HG03064 (cell line): ENCODE measurements around the gene PRKAA2.
"Not testable (repeated sequence)": the region's sequence is repeated elsewhere in the genome, so short reads cannot be mapped to it uniquely, and the experiment has no call there.

ENCODE experiments used
- ATAC-seq: cut with Tn5 transposase; IDR thresholded peaks from one replicate; pipeline ENCODE4 v1.9.1; 2021; ENCODE audit warnings: low read depth; ENCODE audit not compliant: unreplicated experiment

The PRKAA2 gene

DNA sequence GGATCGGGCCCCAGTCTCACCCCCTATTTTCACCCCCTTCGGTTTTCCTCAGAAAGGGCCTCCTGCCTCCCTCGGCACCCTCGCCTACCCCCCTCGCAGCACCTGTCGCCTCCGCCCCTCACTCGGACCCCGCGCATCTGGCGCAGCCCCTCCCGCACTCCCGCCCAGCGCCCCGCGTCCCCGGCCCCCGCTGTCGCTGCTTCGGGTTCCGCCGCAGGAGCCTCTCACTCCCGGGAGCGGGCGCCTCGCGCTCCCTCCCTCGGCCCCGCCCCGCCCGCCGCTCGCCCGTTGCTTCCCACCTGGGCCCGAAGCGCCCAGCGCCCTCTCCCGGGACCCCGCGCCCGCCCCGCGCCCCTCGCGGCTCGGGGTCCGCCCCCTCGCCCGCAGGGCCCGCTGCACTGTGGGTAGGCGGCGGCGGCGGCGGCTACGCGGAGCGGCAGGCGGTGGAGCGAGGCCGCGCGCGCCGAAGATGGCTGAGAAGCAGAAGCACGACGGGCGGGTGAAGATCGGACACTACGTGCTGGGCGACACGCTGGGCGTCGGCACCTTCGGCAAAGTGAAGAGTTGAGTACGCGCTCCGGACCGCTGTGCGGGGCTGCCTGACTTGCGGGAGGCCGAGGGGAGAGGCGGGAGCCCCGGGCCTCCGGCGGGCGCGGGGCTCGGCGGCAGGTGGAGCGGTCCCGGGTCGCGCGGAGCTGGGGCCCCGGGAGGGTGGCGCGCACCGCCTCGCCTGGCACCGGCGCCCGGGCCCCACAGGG, at the start of gene PRKAA2:
PRKAA2 (plus strand) TSS at position 396 of the 758 bp plus-strand sequence; CDS start at position 470, 74 bp downstream.
- ATAC-seq: no peak

DNA sequence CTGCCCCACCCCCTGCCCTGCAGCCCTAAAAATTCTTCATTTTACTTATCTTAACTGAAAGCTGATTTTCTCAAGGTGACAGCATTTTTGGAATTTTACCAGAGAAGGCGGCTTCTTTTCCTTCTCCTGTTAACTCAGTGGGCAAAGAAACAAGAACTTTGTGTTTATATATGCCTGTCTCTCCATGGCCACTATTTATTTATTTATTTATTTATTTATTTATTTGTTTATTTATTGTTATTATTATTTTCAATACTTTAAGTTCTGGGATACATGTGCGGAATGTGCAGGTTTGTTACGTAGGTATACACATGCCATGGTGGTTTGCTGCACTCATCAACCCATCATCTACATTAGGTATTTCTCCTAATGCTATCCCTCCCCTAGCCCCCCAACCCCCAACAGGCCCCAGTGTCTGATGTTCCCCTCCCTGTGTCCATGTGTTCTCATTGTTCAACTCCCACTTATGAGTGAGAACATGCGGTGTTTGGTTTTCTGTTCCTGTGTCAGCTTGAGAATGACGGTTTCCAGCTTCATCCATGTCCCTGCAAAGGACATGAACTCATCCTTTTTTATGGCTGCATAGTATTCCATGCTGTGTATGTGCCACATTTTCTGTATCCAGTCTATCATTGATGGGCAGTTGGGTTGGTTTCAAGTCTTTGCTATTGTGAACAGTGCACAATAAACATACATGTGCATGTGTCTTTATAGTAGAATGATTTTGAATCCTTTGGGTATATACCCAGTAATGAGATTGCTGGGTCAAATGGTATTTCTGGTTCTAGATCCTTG, 49.5 kb upstream of the PRKAA2 start:
- not testable (repeated sequence) for ATAC-seq

DNA sequence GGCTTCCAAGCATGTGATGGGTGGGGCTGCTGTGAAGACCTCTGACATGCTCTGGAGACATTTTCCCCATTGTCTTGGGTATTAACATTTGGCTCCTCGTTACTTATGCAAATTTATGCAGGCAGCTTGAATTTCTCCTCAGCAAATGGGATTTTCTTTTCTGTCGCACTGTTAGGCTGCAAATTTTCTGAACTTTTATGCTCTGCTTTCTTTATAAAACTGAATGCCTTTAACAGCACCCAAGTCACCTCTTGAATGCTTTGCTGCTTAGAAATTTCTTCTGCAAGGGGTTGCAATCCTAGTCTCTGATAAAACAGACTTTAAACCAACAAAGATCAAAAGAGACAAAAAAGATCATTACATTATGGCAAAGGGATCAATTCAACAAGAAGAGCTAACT, 35.0 kb upstream of the PRKAA2 start:
- ATAC-seq: not testable (repeated sequence)

DNA sequence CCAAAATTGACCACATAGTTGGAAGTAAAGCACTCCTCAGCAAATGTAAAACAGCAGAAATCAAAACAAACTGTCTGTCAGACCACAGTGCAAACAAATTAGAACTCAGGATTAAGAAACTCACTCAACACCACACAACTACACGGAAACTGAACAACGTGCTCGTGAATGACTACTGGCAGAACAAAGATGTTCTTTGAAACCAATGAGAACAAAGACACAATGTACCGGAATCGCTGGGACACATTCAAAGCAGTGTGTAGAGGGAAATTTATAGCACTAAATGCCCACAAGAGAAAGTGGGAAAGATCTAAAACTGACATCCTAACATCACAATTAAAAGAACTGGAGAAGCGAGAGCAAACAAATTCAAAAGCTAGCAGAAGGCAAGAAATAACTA, 34.3 kb upstream of the PRKAA2 start:
- not testable (repeated sequence) for ATAC-seq

DNA sequence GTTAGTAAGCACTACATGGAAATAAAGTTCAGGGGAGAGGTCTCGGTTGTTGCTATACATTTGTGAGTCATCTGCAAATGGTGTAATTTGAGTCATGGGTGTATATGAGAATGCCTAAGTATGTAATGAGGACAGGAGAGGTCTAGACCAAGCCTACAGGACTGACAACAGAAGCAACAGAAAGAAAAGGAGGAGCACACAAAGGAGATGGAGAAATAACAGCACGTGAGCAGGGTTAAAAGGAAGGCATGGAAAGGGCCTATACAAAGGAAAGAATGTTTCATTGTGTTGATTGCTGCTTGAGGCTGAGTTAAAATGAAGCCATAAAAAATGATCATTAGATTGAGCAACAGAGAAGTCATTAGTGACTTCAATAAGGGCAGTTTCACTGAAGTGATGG, 28.0 kb upstream of the PRKAA2 start:
- no peak for ATAC-seq

DNA sequence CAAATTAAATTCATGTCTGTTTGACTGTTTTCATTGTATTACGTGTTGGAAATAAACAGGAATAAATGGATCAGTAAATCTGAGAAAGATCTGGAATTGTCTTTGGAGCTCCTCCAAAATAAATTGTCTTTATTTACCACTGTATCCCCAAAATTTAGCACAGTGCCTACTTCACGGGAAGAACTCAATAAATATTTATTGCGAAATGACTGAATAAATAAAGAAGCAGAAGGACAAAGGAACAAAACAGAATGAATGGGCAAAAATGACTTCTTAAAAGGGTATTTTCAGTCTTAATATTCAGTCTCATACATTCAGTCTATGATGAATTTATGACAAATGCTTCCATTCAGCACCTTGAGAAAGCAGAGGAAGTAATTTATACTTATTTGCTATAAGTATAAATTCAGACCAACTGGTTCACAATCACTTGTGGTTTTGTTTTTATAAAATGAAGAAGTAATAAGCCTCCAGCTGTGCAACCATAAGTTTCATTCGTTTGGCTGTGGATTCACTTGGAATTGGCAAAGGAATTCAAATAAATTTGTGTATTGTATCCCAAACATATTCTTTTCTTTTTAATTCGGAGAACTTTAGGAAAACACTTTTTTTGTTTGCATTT, 19.2 kb upstream of the PRKAA2 start:
- ATAC-seq: no peak

DNA sequence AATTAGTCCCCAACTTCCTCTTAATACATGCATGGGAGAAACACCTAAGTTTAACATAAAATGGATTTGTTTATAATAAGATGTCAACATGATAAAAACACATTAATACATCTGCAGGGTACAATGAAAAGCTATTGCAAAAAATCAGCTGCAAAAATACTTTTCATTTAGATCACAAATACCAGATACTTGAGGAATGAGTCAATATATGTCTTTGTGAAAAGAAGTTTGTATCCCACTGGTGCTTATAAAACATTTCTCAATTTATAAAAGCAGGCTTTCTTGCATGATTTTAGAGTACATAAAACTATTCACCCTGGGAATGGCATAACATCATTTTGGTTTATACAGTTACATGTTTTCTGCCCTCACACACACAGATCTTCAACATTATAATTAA, 18.6 kb upstream of the PRKAA2 start:
- no peak for ATAC-seq

DNA sequence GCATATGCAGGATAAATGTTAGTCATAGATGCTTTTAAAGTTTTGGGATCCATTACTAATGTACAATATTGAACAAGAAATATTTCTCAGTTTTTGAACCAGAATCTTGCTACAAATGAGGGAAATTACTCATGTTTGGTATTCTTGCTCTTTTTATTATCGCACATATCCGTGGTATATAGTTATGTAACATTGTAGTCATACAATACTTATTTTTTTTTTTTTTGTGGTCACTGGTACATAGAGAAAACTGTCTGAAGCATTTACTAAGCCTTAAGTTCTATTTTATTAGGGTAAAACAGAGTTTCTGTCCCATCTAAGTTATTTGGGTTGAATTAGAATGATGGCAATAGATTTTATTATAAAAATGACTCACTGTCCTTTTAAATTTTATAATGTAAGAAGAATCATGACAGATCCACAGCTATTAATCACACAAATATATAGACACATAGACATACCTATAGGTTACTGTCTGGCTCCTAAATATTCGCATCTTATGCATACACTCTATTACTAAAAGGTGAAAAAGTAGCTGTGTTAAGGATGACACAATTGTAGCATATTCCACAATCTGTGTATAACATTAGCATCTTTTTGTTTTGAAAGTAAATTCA, 18.0 kb upstream of the PRKAA2 start:
- no peak for ATAC-seq

DNA sequence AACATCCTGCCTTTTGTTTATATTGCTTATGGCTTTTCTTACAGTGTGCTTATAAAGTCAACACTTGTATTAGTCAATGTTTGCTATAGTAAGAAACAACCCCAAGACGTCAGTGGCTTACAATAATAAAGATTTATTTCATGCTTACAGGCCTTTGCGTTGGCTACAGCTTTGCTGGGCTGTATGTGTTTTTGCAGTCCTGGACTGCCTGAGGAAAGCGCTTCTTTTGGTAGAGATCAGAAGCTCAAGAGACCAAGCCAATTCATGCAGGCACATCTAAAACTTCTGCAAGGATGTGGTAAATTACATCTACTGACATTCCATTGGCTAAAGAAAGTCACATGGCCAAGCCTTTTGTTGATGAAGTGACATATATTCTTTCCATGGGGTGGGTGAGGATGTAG, 17.5 kb upstream of the PRKAA2 start:
- ATAC-seq: no peak

DNA sequence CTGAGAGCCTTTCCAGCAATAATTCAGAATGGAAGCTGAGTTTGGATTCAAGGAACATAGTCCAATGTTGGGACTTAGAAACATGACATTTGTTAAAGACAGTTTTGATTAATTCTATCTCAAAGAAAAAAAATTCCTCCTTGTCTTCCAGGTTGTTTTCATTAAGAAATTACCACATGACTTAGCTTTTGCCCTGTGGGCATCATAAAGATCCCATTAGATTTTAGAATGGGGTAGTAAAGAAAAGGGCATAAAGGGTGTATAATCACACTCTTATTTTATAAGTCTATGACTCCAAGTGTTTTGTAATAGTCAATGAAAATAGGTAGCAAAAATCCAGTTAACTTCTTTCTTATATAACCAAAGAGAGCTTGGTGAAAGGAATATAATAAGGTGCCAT, 14.3 kb upstream of the PRKAA2 start:
- ATAC-seq: no peak

DNA sequence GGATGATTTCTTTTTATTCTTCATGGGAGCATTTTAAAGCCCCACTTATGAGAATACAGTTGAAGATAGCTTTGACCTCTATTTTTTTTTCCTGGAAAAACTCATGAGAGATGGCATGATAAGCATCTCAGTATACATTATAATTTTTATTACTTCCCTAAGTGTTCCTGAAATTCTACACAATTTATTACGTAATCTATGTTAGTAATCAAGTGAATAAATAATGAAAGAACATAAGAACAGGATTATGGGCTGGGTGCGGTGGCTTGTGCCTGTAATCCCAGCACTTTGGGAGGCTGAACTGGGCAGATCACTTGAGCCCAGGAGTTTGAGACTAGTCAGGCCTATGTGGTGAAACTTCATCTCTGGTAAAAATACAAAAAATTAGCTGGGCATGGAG, 13.2 kb upstream of the PRKAA2 start:
- no peak for ATAC-seq

DNA sequence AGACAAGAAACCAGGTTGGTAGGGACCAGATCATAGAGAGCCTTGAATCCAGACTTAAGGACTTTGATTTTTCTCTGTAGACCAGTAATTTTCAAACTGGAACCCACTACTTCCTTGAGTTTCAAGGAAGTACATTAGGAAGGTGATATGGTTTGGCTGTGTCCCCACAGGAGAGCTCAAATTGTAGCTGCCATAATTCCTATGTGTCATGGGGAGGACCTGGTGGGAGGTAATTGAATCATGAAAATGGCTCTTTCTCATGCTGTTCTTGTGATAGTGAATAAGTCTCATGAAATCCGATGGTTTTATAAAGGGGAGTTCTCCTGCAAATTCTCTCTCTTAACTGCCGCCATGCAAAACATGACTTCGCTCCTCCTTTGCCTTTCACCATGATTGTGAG, 10.1 kb upstream of the PRKAA2 start:
- no peak for ATAC-seq

DNA sequence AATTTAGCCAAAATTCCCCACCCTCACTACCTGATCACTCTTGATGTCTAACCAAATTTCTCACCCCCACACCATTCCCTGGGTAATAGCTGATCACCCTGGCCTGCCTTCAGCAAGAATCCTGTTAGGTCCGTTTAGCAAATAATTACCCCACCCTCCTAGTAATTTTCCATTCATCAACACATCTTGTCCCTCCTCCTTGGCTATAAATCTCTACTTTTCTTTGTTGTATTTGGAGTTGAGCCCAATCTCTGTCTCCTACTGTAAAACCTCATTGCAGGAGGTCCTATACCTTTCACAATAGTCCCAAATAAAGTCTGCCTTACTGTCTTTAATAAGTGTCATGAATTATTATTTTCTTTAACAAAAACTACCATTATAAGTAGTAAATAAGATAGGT, 6.9 kb upstream of the PRKAA2 start:
- ATAC-seq: no peak

DNA sequence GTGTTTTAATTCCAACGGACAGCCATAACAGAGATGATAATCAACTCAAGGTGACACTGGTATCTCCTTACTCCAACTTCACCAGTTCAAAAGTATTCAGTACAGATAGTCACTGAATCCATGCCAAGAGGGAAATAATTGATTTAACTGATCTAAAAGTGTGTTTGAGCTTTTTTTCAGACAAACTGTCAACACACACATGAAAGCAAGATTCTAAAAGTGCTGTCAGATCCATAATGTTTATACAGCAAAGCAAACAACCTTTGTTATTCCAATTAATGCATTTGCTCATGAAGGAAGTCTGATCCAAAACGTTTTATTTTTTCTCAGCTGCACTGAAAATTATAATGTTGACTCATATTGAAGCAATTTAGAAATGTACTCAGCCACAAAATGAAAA, 5.9 kb upstream of the PRKAA2 start:
- ATAC-seq: no peak

DNA sequence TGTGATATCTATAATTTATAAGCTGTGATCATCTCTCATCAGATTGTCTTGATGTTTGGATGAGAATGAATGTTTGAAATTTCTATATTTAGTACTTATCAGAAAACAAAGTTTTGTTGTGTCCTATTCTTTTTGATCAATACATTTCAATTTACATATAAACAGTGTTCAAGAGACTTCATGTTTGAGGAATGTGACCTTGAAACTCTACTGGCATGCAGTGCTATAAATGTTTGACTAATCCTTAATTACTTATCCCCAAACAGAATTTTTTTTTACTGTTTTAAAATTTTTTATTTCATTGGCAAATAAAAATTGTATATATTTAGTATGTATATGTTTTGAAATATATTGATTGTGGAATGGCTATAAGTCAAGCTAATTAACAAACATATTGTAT, 1.5 kb upstream of the PRKAA2 start:
- ATAC-seq: no peak

DNA sequence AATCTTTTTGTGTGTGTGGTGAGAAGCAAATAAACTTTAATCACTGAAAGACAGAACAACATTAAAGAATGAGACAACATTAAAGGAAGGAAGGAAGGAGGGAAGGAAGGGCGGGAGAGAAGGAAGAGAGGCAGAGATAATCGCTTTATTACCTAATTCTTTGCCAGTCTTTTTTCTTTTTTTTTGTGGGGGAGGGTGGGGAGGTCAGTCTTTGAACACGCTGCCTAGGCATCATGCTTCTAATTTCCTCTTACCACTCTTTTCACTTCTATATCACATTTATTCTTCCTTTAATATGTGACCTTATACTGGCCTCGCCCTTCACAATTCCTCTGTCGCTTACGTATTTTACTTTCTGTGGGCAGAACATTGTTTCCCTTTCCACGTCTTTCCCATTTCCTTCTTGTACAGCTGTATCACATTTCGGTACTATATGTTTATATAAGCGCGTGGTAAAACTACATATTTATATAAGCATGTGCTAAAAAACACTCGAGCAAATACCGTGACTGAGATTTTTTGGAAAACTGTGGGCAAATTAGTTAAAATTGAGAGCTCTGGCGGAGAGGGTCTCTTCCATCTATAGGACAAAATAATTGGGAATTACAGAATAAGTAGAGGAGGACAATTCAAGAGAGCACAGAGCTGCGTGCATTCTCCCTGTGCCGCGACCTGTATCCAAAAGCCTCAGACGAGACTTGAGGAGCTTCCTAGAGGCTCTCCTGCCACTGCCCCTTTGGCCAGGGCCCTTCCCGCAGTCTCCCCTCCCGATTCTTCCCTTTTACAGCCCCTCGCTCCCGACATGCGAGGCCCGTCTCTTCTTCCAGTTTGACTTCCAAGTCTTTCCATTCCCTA, 823 bp upstream of the PRKAA2 start:
- no peak for ATAC-seq

DNA sequence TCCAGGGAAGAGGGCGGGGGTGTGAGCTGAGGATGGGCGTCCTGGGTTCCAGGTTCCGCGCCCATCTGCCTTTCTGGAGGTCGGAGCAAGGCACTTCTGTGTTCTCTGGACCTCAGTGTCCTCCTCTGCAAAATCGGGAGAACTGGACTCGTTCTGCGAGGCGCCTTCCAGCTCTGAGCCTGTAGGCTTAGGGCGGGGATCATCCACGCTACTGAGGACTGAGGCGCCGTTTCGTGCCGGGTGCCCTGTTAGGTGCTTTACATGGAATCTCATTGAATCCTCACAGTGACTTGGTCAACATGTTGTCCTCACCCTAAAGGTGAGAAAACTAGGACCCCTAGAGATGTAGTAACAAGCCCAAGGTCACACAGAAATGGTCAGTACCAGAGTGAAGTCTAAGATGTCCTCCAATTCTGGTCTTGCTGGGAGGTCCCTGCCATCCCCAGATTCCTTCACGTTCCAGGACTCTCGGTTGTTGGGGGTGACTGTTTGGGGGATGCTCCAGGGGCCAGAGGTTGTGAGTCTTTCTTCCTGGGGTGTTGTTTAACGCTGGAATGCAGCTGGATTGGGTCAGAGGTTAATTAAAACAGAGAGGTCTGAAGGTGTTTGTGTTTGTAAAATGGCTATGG, 677 bp downstream of the PRKAA2 start:
- no peak for ATAC-seq

DNA sequence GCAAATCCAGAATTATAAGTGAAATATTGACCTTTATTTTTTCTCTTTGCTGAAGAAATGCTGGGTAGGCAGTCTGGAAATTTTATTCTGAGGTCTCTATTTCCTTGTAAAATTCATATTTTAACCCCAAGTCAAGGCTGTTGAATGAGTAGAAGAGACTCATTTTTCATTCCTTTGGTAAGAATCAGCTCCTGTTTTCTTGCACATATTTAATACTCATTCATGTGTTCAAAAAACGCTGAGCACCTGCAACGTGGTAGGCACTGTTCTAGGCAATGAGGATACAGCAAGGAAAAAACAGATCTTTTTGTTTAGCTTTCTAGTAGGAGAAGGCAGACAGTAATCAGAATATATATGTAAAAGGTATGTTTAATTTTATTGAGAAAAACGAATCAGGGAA, 1.5 kb downstream of the PRKAA2 start:
- no peak for ATAC-seq

DNA sequence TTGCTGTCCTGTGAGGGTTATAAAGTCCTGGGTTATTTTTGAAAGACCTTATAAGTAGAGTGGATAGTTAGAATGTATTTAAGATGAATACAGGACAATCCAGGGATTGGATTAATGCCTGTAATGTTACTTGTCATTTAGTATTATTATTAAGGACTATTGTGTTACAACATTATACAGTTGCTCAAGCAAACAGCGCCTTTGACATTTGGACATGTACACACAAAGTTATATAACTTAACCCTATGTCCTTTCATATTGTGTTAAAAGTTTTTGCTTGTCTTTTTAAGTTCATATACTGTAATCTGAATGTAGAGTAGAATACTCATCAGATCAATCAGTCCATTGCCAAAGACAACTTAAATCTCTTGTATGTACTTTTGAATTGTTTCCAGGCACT, 2.0 kb downstream of the PRKAA2 start:
- no peak for ATAC-seq

DNA sequence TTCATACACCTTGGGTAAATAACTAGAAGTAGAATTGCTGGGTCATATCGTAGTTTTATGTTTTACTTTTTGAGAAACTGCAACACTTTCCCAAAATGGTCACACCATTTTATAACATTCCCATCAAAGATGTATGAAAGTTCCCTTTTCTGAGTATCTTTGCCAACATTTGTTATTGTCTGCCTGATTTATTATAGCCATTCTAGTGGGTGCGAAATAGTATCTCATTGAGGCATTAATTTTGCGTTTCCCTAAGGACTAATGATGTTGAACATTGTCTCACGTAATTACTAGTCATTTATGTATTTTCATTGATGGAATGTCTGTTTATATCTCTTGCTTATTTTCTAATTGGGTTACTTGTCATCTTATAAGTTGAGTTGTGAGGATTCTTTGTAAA, 3.4 kb downstream of the PRKAA2 start:
- ATAC-seq: no peak
